ENCODE results near the gene FYN.
A peak's percentile ranks its signal among the peaks of the same experiment; 100 is the strongest.

Gene FYN

GRCh38 chr6:111770263-111771093 is 102.8 kb downstream of the FYN start:
- TF ChIP-seq POLR2A (IDR thresholded peaks at IDR 0.05; ENCODE audit: low read depth, low read length) (no peak), SPI1 (IDR thresholded peaks at IDR 0.05; ENCODE audit: low read depth, low read length) (no peak), TAF1 (IDR thresholded peaks at IDR 0.05; ENCODE audit: low read depth, low read length) (no peak), POU2F2 (IDR thresholded peaks at IDR 0.05; ENCODE audit: low read depth, low read length) (no peak), PAX5 (IDR thresholded peaks at IDR 0.05; ENCODE audit: insufficient read depth, low read length, severe bottlenecking) (no peak), POLR2AphosphoS5 (IDR thresholded peaks at IDR 0.05; ENCODE audit: low read depth, low read length) (no peak)
- no peak for FAIRE-seq

GRCh38 chr6:111769365-111770152 is 103.7 kb downstream of the FYN start:
- no peak for TF ChIP-seq POLR2A (IDR thresholded peaks at IDR 0.05; ENCODE audit: low read depth, low read length)
- DNase-seq (ENCODE audit: insufficient read length, low spot score), result no peak
- FAIRE-seq, result no peak

More at GRCh38 chr6:111770263-111771093, 102.8 kb downstream of the FYN start:
- no peak for DNase-seq (ENCODE audit: insufficient read length, low spot score)

- DNase-seq (ENCODE audit: insufficient read length, low spot score) (no peak), FAIRE-seq (no peak)
- TF ChIP-seq POU2F2 (IDR thresholded peaks at IDR 0.05; ENCODE audit: low read depth, low read length), result no peak
- TF ChIP-seq POLR2A (IDR thresholded peaks at IDR 0.05; ENCODE audit: low read depth, low read length), result no peak
- TF ChIP-seq POLR2AphosphoS5 (IDR thresholded peaks at IDR 0.05; ENCODE audit: low read depth, low read length), result no peak
- TF ChIP-seq PAX5 (IDR thresholded peaks at IDR 0.05; ENCODE audit: insufficient read depth, low read length, severe bottlenecking), result no peak
- no peak for TF ChIP-seq TAF1 (IDR thresholded peaks at IDR 0.05; ENCODE audit: low read depth, low read length)
These were observed 104.9 kb downstream of the FYN start for GRCh38 chr6:111768431-111768770.

- TF ChIP-seq POU2F2 (IDR thresholded peaks at IDR 0.05; ENCODE audit: low read depth, low read length) (no peak), POLR2A (IDR thresholded peaks at IDR 0.05; ENCODE audit: low read depth, low read length) (no peak), POLR2AphosphoS5 (IDR thresholded peaks at IDR 0.05; ENCODE audit: low read depth, low read length) (no peak), SPI1 (IDR thresholded peaks at IDR 0.05; ENCODE audit: low read depth, low read length) (peak; percentile 57)
- DNase-seq (ENCODE audit: insufficient read length, low spot score), result no peak
- no peak for FAIRE-seq
These were observed 105.4 kb downstream of the FYN start for GRCh38 chr6:111767752-111768430.

DNA sequence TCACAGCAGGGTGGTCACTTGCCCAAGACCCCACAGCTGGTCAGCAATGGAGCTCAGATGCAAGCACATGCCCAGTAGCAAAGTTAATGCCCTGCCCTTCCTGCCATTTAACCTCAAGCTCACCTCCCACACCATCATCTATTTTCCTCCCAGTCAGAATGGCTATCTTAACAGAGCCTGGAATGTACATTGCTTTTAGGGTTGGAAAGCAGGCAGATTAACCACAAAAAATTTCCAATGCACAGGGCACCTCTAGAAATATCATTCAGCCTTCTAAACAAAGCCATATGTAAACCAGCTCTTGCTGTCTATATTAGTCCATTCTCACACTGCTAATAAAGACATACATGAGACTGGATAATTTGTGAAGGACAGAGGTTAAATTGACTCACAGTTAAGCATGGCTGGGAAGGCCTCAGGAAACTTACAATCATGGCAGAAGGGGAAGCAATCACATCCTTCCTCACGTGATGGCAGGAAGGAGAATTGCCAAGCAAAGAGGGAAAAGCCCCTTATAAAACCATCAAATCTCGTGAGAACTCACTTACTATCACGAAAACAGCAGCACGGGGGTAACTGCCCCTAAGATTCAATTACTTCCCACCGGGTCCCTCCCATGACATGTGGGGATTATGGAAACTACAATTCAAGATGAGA is 106.9 kb downstream of the FYN start:
- no peak for FAIRE-seq
- no peak for TF ChIP-seq POLR2AphosphoS5 (IDR thresholded peaks at IDR 0.05; ENCODE audit: low read depth, low read length)
- TF ChIP-seq POLR2A (IDR thresholded peaks at IDR 0.05; ENCODE audit: low read depth, low read length), result no peak
- TF ChIP-seq TAF1 (IDR thresholded peaks at IDR 0.05; ENCODE audit: low read depth, low read length), result no peak
- no peak for TF ChIP-seq PAX5 (IDR thresholded peaks at IDR 0.05; ENCODE audit: insufficient read depth, low read length, severe bottlenecking)
- TF ChIP-seq SPI1 (IDR thresholded peaks at IDR 0.05; ENCODE audit: low read depth, low read length), result no peak
- TF ChIP-seq POU2F2 (IDR thresholded peaks at IDR 0.05; ENCODE audit: low read depth, low read length), result no peak
- DNase-seq (ENCODE audit: insufficient read length, low spot score), result no peak

- DNase-seq (ENCODE audit: insufficient read length, low spot score) (no peak), FAIRE-seq (no peak)
- TF ChIP-seq SPI1 (IDR thresholded peaks at IDR 0.05; ENCODE audit: low read depth, low read length), result no peak
- TF ChIP-seq POU2F2 (IDR thresholded peaks at IDR 0.05; ENCODE audit: low read depth, low read length), result no peak
- TF ChIP-seq POLR2A (IDR thresholded peaks at IDR 0.05; ENCODE audit: low read depth, low read length), result no peak
- no peak for TF ChIP-seq TAF1 (IDR thresholded peaks at IDR 0.05; ENCODE audit: low read depth, low read length)
- TF ChIP-seq PAX5 (IDR thresholded peaks at IDR 0.05; ENCODE audit: insufficient read depth, low read length, severe bottlenecking), result no peak
- TF ChIP-seq POLR2AphosphoS5 (IDR thresholded peaks at IDR 0.05; ENCODE audit: low read depth, low read length), result no peak
These were observed 107.5 kb downstream of the FYN start for GRCh38 chr6:111765763-111766162.

GRCh38 chr6:111764238-111765175 is 108.7 kb downstream of the FYN start:
- peak; percentile 93 for TF ChIP-seq POU2F2 (IDR thresholded peaks at IDR 0.05; ENCODE audit: low read depth, low read length)
- TF ChIP-seq POLR2AphosphoS5 (IDR thresholded peaks at IDR 0.05; ENCODE audit: low read depth, low read length), result no peak
- TF ChIP-seq TAF1 (IDR thresholded peaks at IDR 0.05; ENCODE audit: low read depth, low read length), result no peak
- FAIRE-seq (peak; percentile 9), DNase-seq (ENCODE audit: insufficient read length, low spot score) (no peak)

GRCh38 chr6:111763381-111763780 is 109.9 kb downstream of the FYN start:
- FAIRE-seq, result no peak
- TF ChIP-seq PAX5 (IDR thresholded peaks at IDR 0.05; ENCODE audit: insufficient read depth, low read length, severe bottlenecking), result no peak
- no peak for TF ChIP-seq SPI1 (IDR thresholded peaks at IDR 0.05; ENCODE audit: low read depth, low read length)
- TF ChIP-seq TAF1 (IDR thresholded peaks at IDR 0.05; ENCODE audit: low read depth, low read length), result no peak
- no peak for TF ChIP-seq POLR2A (IDR thresholded peaks at IDR 0.05; ENCODE audit: low read depth, low read length)
- TF ChIP-seq POLR2AphosphoS5 (IDR thresholded peaks at IDR 0.05; ENCODE audit: low read depth, low read length), result no peak
- no peak for TF ChIP-seq POU2F2 (IDR thresholded peaks at IDR 0.05; ENCODE audit: low read depth, low read length)
- no peak for DNase-seq (ENCODE audit: insufficient read length, low spot score)

All from GM12891 (cell line).